Choroid plexus epithelial cell (primary cell): ENCODE results near the gene FKBP2.
A peak's percentile ranks its signal among the peaks of the same experiment; 100 is the strongest.

Experiments used
- DNase-seq: peaks from one replicate; pipeline ENCODE4 v3.0.0-alpha.2; 2010; ENCODE audit warnings: low read depth
- H3K4me3 ChIP-seq: 2 replicates; pipeline ENCODE4 v1.5.1; 2011; ENCODE audit warnings: low read depth, mild to moderate bottlenecking, control low read depth, low read length, moderate library complexity
- CTCF ChIP-seq: conservative IDR thresholded peaks from 2 replicates; pipeline ENCODE4 v1.5.1; 2011; ENCODE audit warnings: low read depth, mild to moderate bottlenecking, control low read depth, inconsistent platforms, low read length, moderate library complexity

The FKBP2 gene

GRCh38 chr11:64229744-64230170 lies 11.1 kb upstream of the FKBP2 start:
- no peak for DNase-seq
- no peak for TF ChIP-seq CTCF
- H3K4me3 ChIP-seq: peak overlapping the region; percentile 91

GRCh38 chr11:64230171-64230984 lies 10.5 kb upstream of the FKBP2 start, which contains the start of gene DNAJC4:
DNAJC4 (plus strand) TSS chr11:64230548; CDS start chr11:64230855, 307 bp downstream.
- H3K4me3 ChIP-seq: peak within 1 kb of the TSS; percentile 91
- TF ChIP-seq CTCF: no peak
- DNase-seq: peak; percentile 91

GRCh38 chr11:64230985-64231365 lies 9.9 kb upstream of the FKBP2 start:
- TF ChIP-seq CTCF: no peak
- no peak for DNase-seq
- peak overlapping the region; percentile 91 for H3K4me3 ChIP-seq

- no peak for TF ChIP-seq CTCF
- no peak overlapping the region for H3K4me3 ChIP-seq
- DNase-seq: no peak
These were observed 9.3 kb upstream of the FKBP2 start for GRCh38 chr11:64231546-64231945.

- H3K4me3 ChIP-seq: no peak overlapping the region
- TF ChIP-seq CTCF: no peak
- no peak for DNase-seq
These were observed 8.5 kb upstream of the FKBP2 start for GRCh38 chr11:64232182-64232966.

GRCh38 chr11:64232967-64233315 lies 8.0 kb upstream of the FKBP2 start:
- DNase-seq: no peak
- TF ChIP-seq CTCF: no peak
- H3K4me3 ChIP-seq: no peak overlapping the region
